ENCODE measurements around the gene TCFL5. TPM values are rescaled to one million over a fixed set of nuclear protein-coding genes. Genes with fewer than 3 reads are reported as not detected.

TCFL5 gene
- total RNA-seq, 4 donors from 2014 or later = 15.3 to 26.6 (median 20.6) TPM

DNA sequence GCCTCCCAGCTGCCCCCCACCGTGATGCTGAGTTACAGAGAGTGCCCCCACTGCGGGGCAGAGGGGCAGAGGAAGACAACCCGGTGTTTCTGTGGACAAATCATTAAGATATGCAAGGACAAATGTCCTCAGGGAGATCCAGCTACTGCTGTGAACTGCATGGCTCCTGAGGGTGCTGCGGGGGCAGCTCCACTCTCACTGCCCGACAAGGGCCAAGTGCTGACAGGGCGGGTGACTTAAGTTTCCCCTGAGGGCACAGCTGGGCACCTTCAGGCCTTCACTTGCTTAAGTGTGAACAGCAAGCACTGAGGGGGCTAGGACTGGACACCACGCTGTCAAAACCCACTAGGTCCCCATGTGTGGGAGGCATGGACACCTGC is 26.2 kb upstream of the TCFL5 start:
- intact Hi-C loops (cut with DNase I) = no loop called here
- Histone ChIP-seq H3K4me3 (replicated peaks in 1 of 3) (no peak overlapping the region), H3K27ac (no peak overlapping the region), H3K9me3 (no peaks in the 10 kb centered on the region), H3K27me3 (no peaks in the 10 kb centered on the region), H3K4me1 (peaks cover 0 to 3% of the 10 kb centered on the region in 2 donors), H3K36me3 (peaks cover 52 to 58% of the 10 kb centered on the region in 2 donors)
- WGBS, 2 donors = 89 to 93% methylated on average over 3 to 7 of the region's 7 CpGs
- TF ChIP-seq POLR2A (IDR thresholded peaks at IDR 0.05) = no peak
- DNase-seq = no peak

- WGBS, 2 donors = 48% methylated on average over 11 to 13 of the region's 13 CpGs
- peaks cover 0 to 3% of the 10 kb centered on the region in 2 donors for H3K4me1 ChIP-seq
- TF ChIP-seq POLR2A (IDR thresholded peaks at IDR 0.05) (no peak), CTCF (IDR thresholded peaks at IDR 0.05) (no peak)
- intact Hi-C loops (cut with DNase I) = no loop called here
- H3K9me3 ChIP-seq = no peaks in the 10 kb centered on the region
- H3K27ac ChIP-seq = no peak overlapping the region
- peak; percentile 67 to 68 for DNase-seq
- H3K4me3 ChIP-seq (replicated peaks in 1 of 3) = no peak overlapping the region
- H3K27me3 ChIP-seq = no peaks in the 10 kb centered on the region
- H3K36me3 ChIP-seq = peaks cover 46 to 52% of the 10 kb centered on the region in 2 donors
Observed at GRCh38 chr20:62887152-62887859, 25.7 kb upstream of the TCFL5 start.

- H3K27me3 ChIP-seq = no peaks in the 10 kb centered on the region
- no peaks in the 10 kb centered on the region for H3K9me3 ChIP-seq
- H3K4me1 ChIP-seq = peaks cover 0 to 3% of the 10 kb centered on the region in 2 donors
- intact Hi-C loops (cut with DNase I) = no loop called here
- TF ChIP-seq CTCF (IDR thresholded peaks at IDR 0.05) (no peak), POLR2A (IDR thresholded peaks at IDR 0.05) (no peak)
- H3K36me3 ChIP-seq = peaks cover 43 to 50% of the 10 kb centered on the region in 2 donors
- H3K27ac ChIP-seq = no peak overlapping the region
- H3K4me3 ChIP-seq (replicated peaks in 1 of 3) = no peak overlapping the region
- WGBS, 2 donors = 88 to 90% methylated on average over 6 to 7 of the region's 7 CpGs
- no peak for DNase-seq
Observed at GRCh38 chr20:62886709-62887058, 25.1 kb upstream of the TCFL5 start.

- H3K36me3 ChIP-seq = peaks cover 43 to 50% of the 10 kb centered on the region in 2 donors
Observed at GRCh38 chr20:62885896-62886708, 24.5 kb upstream of the TCFL5 start.

More at GRCh38 chr20:62885896-62886708, 24.5 kb upstream of the TCFL5 start:
- TF ChIP-seq POLR2A (IDR thresholded peaks at IDR 0.05) (no peak), CTCF (IDR thresholded peaks at IDR 0.05) (no peak)
- Histone ChIP-seq H3K27ac (no peak overlapping the region), H3K4me3 (replicated peaks in 1 of 3) (no peak overlapping the region), H3K9me3 (no peaks in the 10 kb centered on the region), H3K4me1 (peaks cover 0 to 3% of the 10 kb centered on the region in 2 donors), H3K27me3 (no peaks in the 10 kb centered on the region)
- WGBS, 2 donors = 88 to 93% methylated on average over 18 of the region's 23 CpGs
- DNase-seq = no peak
- intact Hi-C loops (cut with DNase I) = no loop called here
